IPS DF 6.9 (cell line): ENCODE data around the gene DPEP2NB.
"Not testable (repeated sequence)": the region's sequence is repeated elsewhere in the genome, so short reads cannot be mapped to it uniquely, and the experiment has no call there.

Experiments used
- DNase-seq: peaks from one replicate; pipeline ENCODE4 v3.0.0-alpha.2; 2013; ENCODE audit warnings: low read depth, low spot score
- H3K27ac ChIP-seq: one replicate; pipeline ENCODE4 v1.5.1; 2013; ENCODE audit warnings: low read length, control low read depth
- H3K27me3 ChIP-seq: 2 replicates; pipeline ENCODE4 v1.6.1; 2013; ENCODE audit warnings: mild to moderate bottlenecking, low read length; ENCODE audit not compliant: control insufficient read depth, insufficient read depth
- H3K36me3 ChIP-seq: 2 replicates; pipeline ENCODE4 v1.6.1; 2013; ENCODE audit warnings: low read length; ENCODE audit not compliant: control insufficient read depth, insufficient read depth
- H3K4me1 ChIP-seq: 2 replicates; pipeline ENCODE4 v1.6.1; 2013; ENCODE audit warnings: low read length; ENCODE audit not compliant: control insufficient read depth, insufficient read depth
- H3K4me3 ChIP-seq: 2 replicates; pipeline ENCODE4 v1.5.1; 2013; ENCODE audit warnings: mild to moderate bottlenecking, low read length
- H3K9me3 ChIP-seq: 2 replicates; pipeline ENCODE4 v1.6.1; 2013; ENCODE audit warnings: low read length, inconsistent platforms; ENCODE audit not compliant: control insufficient read depth, insufficient read depth
- WGBS: extraction: QIAGEN DNeasy Blood & Tissue Kit; methylation state at CpG from one replicate; pipeline ENCODE4 v1.1.7; 2013; ENCODE audit warnings: mixed read lengths, missing lambda C conversion rate; ENCODE audit not compliant: insufficient read length, insufficient coverage; 5-methylcytosine and 5-hydroxymethylcytosine counted together

The DPEP2NB gene

DNA sequence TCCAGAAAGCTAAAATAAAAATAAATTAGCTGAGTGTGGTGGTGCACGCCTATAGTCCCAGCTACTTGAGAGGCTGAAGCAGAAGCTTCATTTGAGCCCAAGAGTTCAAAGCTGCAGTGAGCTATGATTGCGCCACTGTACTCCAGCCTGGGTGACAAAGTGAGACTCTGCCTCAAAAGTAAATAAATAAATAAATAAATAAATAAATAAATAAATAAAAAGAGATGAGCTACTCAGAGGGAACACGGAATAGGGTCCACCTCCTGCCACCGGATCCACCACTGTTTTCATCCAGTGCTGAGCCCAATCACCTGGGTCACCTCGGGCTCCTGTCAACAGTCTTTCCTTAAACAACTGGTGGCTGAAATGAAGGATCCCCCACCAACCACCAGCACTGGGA lies 28.8 kb downstream of the DPEP2NB start:
- Histone ChIP-seq H3K36me3 (no peaks in the 10 kb centered on the region; the same call in 1 of the 2 replicates), H3K27ac (no peak overlapping the region), H3K4me3 (no peak overlapping the region), H3K4me1 (no peaks in the 10 kb centered on the region), H3K9me3 (no peaks in the 10 kb centered on the region), H3K27me3 (no peaks in the 10 kb centered on the region)
- DNase-seq: no peak
- WGBS: no CpG with 5 or more reads among the region's 5 CpGs

DNA sequence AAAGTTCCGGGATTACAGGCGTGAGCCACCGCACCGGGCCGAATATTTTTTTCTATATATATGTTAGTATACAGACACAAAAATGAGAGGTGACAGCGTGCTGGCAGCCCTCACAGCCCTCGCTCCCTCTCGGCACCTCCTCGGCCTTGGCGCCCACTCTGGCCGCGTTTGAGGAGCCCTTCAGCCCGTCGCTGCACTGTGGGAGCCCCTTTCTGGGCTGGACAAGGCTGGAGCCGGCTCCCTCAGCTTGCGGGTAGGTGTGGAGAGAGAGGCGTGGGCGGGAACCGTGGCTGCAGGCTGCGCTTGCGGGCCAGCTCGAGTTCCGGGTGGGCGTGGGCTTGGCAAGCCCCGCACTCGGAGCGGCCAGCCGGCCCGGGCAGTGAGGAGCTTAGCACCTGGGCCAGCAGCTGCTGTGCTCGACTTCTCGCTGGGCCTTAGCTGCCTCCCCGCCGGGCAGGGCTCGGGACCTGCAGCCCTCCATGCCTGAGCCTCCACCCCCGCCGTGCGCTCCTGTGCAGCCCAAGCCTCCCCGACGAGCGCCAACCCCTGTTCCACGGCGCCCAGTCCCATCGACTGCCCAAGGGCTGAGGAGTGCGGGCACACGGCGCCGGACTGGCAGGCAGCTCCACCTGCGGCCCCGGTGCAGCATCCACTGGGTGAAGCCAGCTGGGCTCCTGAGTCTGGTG lies 33.6 kb downstream of the DPEP2NB start:
- no CpG with 5 or more reads among the region's 49 CpGs for WGBS
- H3K4me3 ChIP-seq: no peak overlapping the region
- H3K9me3 ChIP-seq: no peaks in the 10 kb centered on the region
- H3K4me1 ChIP-seq: no peaks in the 10 kb centered on the region; the same call in 1 of the 2 replicates
- no peaks in the 10 kb centered on the region for H3K27me3 ChIP-seq
- H3K36me3 ChIP-seq: no peaks in the 10 kb centered on the region; the same call in 1 of the 2 replicates
- no peak for DNase-seq
- no peak overlapping the region for H3K27ac ChIP-seq

DNA sequence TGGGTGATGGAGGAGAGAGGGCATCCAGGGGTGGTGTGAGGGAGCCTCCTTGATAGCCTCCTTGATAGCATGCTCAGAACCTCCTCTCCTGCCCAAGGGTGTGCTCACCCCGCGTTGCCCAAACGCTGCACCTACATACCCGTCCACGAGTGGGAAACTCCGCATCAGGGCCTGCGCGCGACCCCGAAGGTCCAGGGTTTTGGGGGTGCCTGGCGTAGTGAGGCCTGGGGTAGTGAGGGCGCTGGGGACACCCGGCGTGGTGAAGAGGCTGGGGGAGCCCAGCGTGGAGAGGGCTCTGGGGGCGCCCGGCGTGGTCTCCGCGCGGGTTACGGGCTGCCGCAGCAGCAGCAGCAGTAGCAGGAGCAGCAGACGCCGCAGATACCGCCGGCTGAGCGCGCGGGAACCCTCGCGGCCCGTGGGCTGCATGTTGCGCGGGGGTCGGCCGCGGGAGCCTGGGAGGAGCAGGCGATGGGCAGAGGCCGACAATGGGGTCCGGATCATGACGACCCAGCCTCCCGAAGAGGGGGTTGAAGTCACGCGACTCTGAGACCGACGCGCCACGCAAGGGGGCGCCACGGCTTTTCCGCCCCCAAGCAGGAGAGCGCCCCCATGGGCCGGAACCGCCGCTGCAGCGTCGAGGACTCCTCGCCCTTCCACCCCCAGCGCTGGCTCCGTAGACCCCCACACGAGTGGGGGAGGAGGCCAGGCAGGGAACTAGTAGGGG lies 35.6 kb downstream of the DPEP2NB start, which contains the start of gene DPEP3:
Gene DPEP3 (minus strand): TSS at position 545 of the 724 bp plus-strand sequence. CDS start 119 bp downstream, at position 426.
- Histone ChIP-seq H3K4me3 (no peak within 1 kb of the TSS), H3K27me3 (no peaks in the 10 kb centered on the region), H3K27ac (no peak within 1 kb of the TSS), H3K4me1 (no peaks in the 10 kb centered on the region; the same call in 1 of the 2 replicates), H3K9me3 (no peaks in the 10 kb centered on the region), H3K36me3 (no peaks in the 10 kb centered on the region; the same call in 1 of the 2 replicates)
- no peak for DNase-seq
- no CpG with 5 or more reads among the region's 62 CpGs for WGBS

DNA sequence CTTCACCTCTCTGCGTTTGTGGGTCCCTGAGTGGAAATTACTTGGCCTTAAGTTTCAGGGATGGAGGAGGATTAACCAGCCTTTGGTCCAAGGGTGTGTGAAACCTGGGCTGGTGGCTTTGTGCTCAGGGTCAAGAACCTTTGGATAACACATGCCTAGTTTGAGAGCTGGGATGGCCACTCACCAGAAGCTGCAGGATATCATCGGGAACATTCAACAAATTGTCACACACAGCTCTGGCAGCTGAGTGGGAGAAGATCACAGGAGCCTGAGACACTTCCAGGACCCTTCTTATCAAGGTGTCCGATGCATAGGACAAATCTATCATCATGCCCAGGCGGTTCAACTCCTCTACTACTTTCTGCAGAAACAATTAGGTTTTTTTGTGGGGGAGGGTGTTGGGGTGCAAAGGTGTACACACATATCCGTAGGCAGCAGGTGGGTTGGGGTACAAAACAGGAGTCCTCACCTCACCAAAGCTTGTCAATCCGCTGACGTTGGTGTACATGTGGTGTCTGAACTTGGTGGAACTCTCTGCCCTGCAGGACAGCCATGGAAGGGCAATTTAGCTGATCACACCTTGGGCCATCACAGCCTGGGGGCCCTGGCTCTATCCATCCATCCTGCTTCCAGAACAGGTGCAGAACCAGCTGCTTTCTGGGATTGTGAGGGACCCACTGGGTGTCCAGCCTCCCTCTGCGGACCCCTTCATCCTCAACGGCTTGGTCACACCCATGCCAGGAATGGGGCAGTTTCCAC lies 38.1 kb downstream of the DPEP2NB start:
- Histone ChIP-seq H3K4me3 (no peak overlapping the region), H3K27me3 (no peaks in the 10 kb centered on the region), H3K9me3 (no peaks in the 10 kb centered on the region), H3K27ac (no peak overlapping the region), H3K4me1 (no peaks in the 10 kb centered on the region; the same call in 1 of the 2 replicates), H3K36me3 (no peaks in the 10 kb centered on the region; the same call in 1 of the 2 replicates)
- no CpG with 5 or more reads among the region's 9 CpGs for WGBS
- DNase-seq: no peak

DNA sequence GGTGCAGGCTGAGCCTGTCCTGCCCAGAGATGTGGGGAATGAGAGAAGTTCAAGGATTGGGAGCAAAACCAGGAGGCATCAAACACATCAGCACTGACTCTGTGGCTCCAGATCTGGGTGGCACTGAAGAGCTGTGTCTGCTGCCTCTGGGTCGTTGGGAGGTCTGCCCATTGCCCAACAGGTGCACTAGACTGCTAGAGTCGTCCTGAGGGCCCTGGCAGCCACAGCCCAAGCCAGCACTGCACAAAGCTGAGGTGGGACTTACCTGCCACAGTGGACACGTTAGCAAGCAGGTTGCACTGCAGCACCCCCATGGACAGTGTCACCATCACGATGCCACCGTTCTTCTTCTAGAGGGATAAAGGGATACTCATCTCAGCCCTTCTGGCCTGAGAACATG lies 38.7 kb downstream of the DPEP2NB start:
- H3K27me3 ChIP-seq: no peaks in the 10 kb centered on the region
- no peaks in the 10 kb centered on the region for H3K36me3 ChIP-seq
- no peak for DNase-seq
- H3K4me1 ChIP-seq: no peaks in the 10 kb centered on the region; the same call in 1 of the 2 replicates
- no CpG with 5 or more reads among the region's 5 CpGs for WGBS
- no peak overlapping the region for H3K27ac ChIP-seq
- no peak overlapping the region for H3K4me3 ChIP-seq
- no peaks in the 10 kb centered on the region for H3K9me3 ChIP-seq

DNA sequence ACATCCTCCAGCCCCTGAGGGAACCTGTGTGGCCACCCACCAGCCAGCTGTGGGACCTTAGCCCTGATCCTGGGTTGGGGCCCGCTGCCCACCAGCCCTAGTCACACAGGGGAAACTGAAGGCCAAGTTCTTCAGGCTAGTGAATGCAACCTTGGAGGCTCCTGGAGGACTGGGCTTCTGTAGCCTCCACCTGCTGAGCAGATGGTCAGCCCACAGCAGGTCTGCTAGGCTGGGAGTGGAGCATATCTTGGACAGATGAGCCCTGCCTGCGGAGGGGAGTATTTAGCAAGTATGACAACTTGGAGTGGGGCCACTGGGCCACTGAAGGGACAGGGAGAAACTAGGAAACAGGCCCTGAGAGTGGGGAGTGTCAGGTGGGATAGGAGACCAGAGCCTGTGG lies 39.5 kb downstream of the DPEP2NB start:
- DNase-seq: no peak
- Histone ChIP-seq H3K27me3 (no peaks in the 10 kb centered on the region), H3K27ac (no peak overlapping the region), H3K4me3 (no peak overlapping the region), H3K9me3 (no peaks in the 10 kb centered on the region), H3K36me3 (no peaks in the 10 kb centered on the region), H3K4me1 (no peaks in the 10 kb centered on the region; the same call in 1 of the 2 replicates)
- WGBS: no CpG with 5 or more reads among the region's 2 CpGs

DNA sequence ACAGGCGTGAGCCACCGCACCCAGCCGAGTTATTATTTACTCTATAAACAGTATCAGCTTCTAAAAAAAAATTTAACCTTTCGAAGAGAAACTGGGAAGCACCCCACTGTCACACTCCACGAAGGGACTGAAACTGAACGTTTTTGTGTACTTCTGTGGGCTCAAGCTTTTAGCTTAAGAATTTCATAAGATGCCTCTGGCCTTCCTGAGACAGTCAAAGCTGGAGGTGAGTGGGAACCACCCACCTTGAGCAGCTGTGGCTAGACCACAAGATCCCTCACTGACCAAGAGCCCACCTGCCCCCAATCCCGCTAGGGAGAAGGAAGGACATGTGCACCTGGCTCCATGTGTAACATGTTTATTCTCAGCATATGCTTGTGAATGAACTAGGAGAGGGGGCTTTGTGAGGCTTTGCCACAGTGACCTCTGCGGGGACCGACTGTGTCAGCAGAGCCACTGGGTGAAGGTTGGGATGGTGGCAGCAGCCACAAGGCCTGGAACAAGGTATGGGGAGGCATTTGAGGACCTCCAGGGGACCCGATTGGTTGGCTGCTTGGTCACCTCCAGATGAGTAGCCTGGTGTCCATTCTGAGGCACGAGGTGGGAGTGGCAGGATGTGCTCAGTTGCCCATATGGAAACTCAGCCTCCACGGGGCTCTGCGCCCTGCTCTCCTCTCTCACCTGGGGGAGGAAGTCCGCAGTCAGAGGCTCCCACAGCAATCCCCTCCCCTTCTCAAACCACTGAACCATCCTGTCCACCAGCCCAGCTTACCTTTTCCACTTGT lies 40.2 kb downstream of the DPEP2NB start:
- WGBS: no CpG with 5 or more reads among the region's 14 CpGs
- Histone ChIP-seq H3K4me3 (no peak overlapping the region), H3K9me3 (no peaks in the 10 kb centered on the region), H3K27ac (no peak overlapping the region), H3K27me3 (no peaks in the 10 kb centered on the region), H3K36me3 (no peaks in the 10 kb centered on the region), H3K4me1 (no peaks in the 10 kb centered on the region; the same call in 1 of the 2 replicates)
- DNase-seq: no peak

DNA sequence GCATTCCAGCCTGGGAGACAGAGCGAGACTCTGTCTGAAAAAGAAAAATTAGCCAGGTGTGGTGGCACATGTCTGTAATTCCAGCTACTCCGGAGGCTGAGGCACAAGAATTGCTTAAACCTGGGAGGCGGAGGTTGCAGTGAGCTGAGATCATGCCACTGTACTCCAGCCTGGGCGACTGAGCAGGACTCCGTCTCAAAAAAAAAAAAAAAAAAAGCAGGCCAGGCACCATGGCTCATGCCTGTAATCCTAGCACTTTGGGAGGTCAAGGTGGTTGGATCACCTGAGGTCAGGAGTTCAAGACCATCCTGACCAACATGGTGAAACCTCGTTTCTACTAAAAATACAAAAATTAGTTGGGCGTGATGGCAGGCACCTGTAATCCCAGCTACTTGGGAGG lies 43.4 kb downstream of the DPEP2NB start:
- H3K36me3 ChIP-seq, DNase-seq, H3K4me3 ChIP-seq, H3K4me1 ChIP-seq, H3K27me3 ChIP-seq, H3K9me3 ChIP-seq, H3K27ac ChIP-seq: not testable (repeated sequence)
- WGBS: no CpG with 5 or more reads among the region's 7 CpGs

DNA sequence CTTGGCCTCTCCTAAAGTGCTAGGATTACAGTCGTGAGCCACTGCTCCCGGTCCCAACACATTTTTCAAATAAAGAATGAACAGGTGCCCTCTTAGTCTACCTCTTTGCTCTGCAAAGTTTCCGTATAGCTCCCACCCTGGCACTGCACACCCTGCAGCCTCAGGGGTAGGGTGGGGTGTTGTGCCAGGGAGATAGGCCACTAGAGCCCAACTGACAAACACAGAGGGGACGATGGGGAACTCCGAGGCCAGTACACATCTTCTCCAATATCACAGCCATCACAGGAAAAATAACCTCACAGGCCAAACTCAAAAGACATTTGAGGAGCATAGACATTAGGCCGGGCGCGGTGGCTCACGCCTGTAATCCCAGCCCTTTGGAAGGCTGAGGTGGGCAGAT lies 44.6 kb downstream of the DPEP2NB start:
- H3K4me1 ChIP-seq: peaks cover 8% of the 10 kb centered on the region
- H3K4me3 ChIP-seq: no peak overlapping the region
- no peaks in the 10 kb centered on the region for H3K36me3 ChIP-seq
- no peak for DNase-seq
- no peaks in the 10 kb centered on the region for H3K27me3 ChIP-seq
- WGBS: no CpG with 5 or more reads among the region's 9 CpGs
- H3K27ac ChIP-seq: no peak overlapping the region
- H3K9me3 ChIP-seq: no peaks in the 10 kb centered on the region
